Glomerular visceral epithelial cell (primary cell): ENCODE measurements around the gene ACSL4.

Source experiments
- DNase-seq: peaks from one replicate; pipeline ENCODE4 v3.0.0-alpha.2; 2016; ENCODE audit errors: extremely low spot score

The ACSL4 gene

DNA sequence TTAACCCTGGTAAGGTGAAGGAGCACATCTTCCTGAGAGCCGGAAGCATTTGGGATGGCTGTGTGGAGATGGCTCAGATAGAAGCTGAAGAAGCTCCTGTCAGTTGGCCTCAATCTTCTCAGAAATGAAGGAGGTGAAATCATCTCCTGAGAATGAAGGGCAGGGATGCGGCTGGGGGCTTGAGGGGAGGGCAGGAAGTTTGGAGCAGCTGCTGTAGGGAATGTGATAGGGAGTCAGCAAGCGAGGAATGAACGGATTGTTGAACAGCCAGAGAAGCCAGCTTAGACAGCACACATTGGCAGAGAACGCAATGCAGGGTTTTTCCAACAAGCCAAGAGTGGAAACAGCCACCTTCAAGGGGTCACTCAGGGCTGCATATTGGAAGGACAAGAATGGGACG lies 118.1 kb downstream of the ACSL4 start:
- no peak for DNase-seq

DNA sequence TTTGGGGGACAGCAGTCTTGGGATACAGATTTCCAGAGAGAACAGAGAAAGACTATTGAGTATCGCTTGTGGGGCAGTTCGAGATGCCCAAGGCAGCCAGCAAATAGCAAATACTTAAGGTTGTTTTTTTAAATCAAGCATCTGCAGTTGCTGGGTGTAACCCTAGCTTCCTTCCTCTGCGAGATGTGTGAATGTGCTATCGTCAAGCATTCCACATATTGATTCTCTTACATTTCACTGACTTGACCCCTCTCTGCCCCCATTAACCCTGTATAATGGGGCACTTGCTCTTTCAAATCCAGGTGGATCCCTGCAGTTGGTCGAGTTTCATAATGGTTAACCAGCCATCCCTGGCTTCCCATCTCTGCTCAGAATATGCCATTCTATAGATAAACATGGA lies 131.6 kb downstream of the ACSL4 start:
- no peak for DNase-seq

DNA sequence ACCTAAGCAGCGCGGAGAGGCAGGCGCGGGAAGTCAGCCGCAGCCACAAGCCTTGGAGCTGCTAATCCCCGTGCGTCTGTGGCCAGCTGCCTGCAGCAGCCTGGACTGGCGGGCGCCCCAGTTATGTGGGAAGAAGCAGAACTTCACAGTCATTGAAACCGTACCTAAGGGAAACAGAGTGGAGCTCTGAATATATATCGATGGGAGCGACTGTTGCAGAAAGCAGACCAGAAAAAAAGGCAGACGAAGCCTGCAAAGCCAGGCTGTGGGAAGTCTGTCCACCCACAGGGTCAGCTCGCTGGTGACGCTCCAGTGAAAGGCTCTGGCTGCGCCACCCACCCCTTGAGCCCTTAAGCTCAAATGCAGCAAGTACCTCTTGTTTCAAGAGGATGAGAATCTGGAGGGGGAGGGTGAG lies 132.8 kb downstream of the ACSL4 start:
- peak; percentile 14 for DNase-seq

DNA sequence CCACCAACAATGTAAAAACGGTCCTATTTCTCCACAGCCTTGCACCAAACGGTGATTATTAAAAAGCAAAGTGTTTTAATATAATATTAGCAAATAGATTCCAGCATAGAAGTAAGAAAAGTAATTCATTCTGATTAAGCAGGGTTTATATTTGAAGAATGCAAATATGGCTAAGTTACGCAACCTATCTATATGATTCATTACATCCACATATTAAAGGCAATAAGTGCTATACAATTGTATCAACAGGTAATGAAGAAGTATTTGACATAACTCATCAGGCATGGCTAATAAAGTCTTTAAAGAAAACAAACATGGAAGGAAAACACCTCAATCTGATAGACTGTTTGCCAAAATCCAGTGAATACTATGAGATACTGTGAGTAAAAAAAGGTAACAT lies 137.0 kb downstream of the ACSL4 start:
- no peak for DNase-seq
